NCI-H2227 (cell line): ENCODE measurements around the gene TBC1D3I.
"Not testable (repeated sequence)": the region's sequence is repeated elsewhere in the genome, so short reads cannot be mapped to it uniquely, and the experiment has no call there.

Experiments
- DNase-seq: peaks from one replicate; lab custom pipeline; 2025; ENCODE audit not compliant: unreplicated experiment; lab: John Stamatoyannopoulos, UW

TBC1D3I gene

GRCh38 chr17:36207383-36207782 lies 57.0 kb downstream of the TBC1D3I start:
- not testable (repeated sequence) for DNase-seq

GRCh38 chr17:36206486-36206821 lies 57.9 kb downstream of the TBC1D3I start:
- DNase-seq, result not testable (repeated sequence)

GRCh38 chr17:36205637-36206485 lies 58.5 kb downstream of the TBC1D3I start:
- DNase-seq, result no peak

GRCh38 chr17:36204724-36205500 lies 59.5 kb downstream of the TBC1D3I start:
- DNase-seq, result no peak
